ENCODE data around the gene GAB4. TPM values are rescaled to one million over a fixed set of nuclear protein-coding genes. Genes with fewer than 3 reads are reported as not detected.
"Not testable (repeated sequence)": the region's sequence is repeated elsewhere in the genome, so short reads cannot be mapped to it uniquely, and the experiment has no call there.

Gene GAB4
- total RNA-seq, 1 experiment from 2014 or later = not detected

DNA sequence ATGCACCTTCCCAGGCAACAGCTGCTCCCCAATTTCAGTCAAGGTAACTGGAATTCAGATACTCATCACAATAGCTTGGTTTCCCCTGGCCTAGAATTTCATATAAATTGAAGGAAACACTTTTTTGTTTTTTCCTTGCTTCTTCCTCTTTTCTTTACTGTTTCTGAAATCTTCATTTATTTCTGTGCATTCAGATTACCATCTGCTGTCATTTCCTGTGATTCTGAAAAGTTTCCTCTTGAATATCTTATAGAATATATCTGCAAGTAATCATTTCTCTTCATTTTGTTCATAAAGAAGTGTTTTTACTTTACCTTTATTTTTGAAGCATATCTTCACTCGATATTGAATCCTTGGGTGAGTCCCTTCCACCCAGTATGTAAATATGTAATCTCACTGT is 85.3 kb downstream of the GAB4 start:
- intact Hi-C loops (cut with micrococcal nuclease; ENCODE audit: unreplicated experiment) = no loop called here
- TF ChIP-seq, protein P1, sequence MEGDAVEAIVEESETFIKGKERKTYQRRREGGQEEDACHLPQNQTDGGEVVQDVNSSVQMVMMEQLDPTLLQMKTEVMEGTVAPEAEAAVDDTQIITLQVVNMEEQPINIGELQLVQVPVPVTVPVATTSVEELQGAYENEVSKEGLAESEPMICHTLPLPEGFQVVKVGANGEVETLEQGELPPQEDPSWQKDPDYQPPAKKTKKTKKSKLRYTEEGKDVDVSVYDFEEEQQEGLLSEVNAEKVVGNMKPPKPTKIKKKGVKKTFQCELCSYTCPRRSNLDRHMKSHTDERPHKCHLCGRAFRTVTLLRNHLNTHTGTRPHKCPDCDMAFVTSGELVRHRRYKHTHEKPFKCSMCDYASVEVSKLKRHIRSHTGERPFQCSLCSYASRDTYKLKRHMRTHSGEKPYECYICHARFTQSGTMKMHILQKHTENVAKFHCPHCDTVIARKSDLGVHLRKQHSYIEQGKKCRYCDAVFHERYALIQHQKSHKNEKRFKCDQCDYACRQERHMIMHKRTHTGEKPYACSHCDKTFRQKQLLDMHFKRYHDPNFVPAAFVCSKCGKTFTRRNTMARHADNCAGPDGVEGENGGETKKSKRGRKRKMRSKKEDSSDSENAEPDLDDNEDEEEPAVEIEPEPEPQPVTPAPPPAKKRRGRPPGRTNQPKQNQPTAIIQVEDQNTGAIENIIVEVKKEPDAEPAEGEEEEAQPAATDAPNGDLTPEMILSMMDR (IDR thresholded peaks at IDR 0.05; ENCODE audit: unreplicated experiment) = no peak
- CTCF ChIA-PET = no interaction called here
- H3K27ac Mint-ChIP-seq (ENCODE audit: unreplicated experiment) = no peak overlapping the region
- H3K4me1 Mint-ChIP-seq (ENCODE audit: low read depth, unreplicated experiment) = no peaks in the 10 kb centered on the region
- peaks cover 3% of the 10 kb centered on the region for H3K27me3 Mint-ChIP-seq (ENCODE audit: unreplicated experiment)
- no TSS peak for BruUV-seq (replicated peaks)
- H3K4me3 Mint-ChIP-seq (ENCODE audit: low read depth, unreplicated experiment) = no peak overlapping the region
- DNase-seq = no peak
- H3K36me3 Mint-ChIP-seq (ENCODE audit: insufficient read depth, unreplicated experiment) = no peaks in the 10 kb centered on the region
- H3K9me3 Mint-ChIP-seq (ENCODE audit: low read depth, unreplicated experiment) = no peaks in the 10 kb centered on the region

DNA sequence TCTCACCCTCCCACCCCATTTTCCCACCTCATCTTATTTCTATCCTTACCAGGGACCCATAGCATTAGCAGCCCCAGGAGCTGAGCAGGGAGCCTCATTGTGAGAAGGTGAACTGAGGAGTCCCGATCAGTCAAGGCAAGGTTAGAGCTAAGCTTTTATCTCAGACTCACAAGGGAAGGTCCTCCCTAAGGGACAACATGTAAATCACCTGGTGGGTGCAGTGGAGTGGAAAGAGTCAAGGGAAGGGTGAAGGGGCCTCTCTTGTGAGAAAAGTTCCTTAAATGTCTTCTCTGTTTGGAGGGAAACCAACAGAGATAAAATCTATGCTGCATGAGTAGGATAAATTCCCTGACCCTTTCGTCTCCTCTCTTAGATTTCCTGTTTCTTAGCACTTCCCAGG is 85.9 kb downstream of the GAB4 start:
- no peaks in the 10 kb centered on the region for H3K4me1 Mint-ChIP-seq (ENCODE audit: low read depth, unreplicated experiment)
- no peaks in the 10 kb centered on the region for H3K27me3 Mint-ChIP-seq (ENCODE audit: unreplicated experiment)
- H3K9me3 Mint-ChIP-seq (ENCODE audit: low read depth, unreplicated experiment) = no peaks in the 10 kb centered on the region
- intact Hi-C loops (cut with micrococcal nuclease; ENCODE audit: unreplicated experiment) = no loop called here
- CTCF ChIA-PET = no interaction called here
- no peak overlapping the region for H3K27ac Mint-ChIP-seq (ENCODE audit: unreplicated experiment)
- no peaks in the 10 kb centered on the region for H3K36me3 Mint-ChIP-seq (ENCODE audit: insufficient read depth, unreplicated experiment)
- BruUV-seq (replicated peaks) = no TSS peak
- DNase-seq = no peak
- no peak overlapping the region for H3K4me3 Mint-ChIP-seq (ENCODE audit: low read depth, unreplicated experiment)
- TF ChIP-seq, protein P1 (IDR thresholded peaks at IDR 0.05; ENCODE audit: unreplicated experiment) = no peak

DNA sequence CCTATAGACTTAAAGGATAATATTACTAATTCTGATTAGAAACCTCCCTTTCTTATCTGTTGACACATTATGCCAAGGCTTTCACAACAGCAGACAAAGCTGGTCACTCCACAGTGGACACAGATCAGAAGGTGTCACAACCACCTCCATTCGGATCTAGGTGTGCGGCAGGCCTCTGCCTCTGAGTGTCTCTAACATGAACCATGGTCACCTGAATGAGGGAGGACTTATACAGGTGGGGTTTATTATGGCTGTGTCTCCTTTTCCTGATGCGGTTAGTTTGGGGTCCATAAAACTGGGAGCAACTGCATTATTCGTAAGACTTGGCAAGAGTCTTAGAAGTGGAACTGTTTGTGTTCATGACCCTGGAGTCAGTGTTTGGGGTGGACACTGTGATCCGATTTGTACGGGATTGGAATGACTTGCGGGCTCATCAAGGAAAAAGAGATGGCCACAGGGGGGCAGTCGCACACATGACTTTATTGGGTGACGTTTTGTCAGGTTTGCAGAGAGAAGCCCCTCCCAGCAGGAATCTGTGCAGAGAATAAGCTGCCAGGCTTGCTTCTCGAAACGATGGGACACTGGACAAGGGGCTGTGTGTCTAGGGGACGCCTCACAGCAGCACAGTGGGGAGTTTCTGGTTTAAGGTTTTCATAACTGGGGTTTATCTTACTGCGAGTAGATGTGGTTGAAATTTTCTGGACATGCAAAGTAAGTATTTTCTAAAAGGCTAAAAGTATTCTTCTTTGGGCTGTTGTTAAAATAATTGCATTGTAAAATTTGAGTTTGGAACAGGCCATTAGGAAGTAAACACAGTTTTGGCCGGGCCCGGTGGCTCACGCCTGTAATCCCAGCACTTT is 90.6 kb downstream of the GAB4 start:
- H3K36me3 Mint-ChIP-seq (ENCODE audit: insufficient read depth, unreplicated experiment) = no peaks in the 10 kb centered on the region
- TF ChIP-seq, protein P1 (IDR thresholded peaks at IDR 0.05; ENCODE audit: unreplicated experiment) = peak; percentile 57
- no peak overlapping the region for H3K27ac Mint-ChIP-seq (ENCODE audit: unreplicated experiment)
- DNase-seq = peak; percentile 68
- CTCF ChIA-PET = interaction anchor here (1.6 to 1.7 kb wide), 2 partner anchors 141 to 584 kb away, joined by 8 to 10 read pairs; no protein-coding TSS in a partner anchor
- no TSS peak for BruUV-seq (replicated peaks)
- intact Hi-C loops (cut with micrococcal nuclease; ENCODE audit: unreplicated experiment) = loop anchor here (1.0 to 5.0 kb wide), 2 partner anchors 141 to 585 kb away; no protein-coding TSS in a partner anchor
- H3K9me3 Mint-ChIP-seq (ENCODE audit: low read depth, unreplicated experiment) = no peaks in the 10 kb centered on the region
- no peak overlapping the region for H3K4me3 Mint-ChIP-seq (ENCODE audit: low read depth, unreplicated experiment)
- H3K27me3 Mint-ChIP-seq (ENCODE audit: unreplicated experiment) = no peaks in the 10 kb centered on the region
- no peaks in the 10 kb centered on the region for H3K4me1 Mint-ChIP-seq (ENCODE audit: low read depth, unreplicated experiment)

DNA sequence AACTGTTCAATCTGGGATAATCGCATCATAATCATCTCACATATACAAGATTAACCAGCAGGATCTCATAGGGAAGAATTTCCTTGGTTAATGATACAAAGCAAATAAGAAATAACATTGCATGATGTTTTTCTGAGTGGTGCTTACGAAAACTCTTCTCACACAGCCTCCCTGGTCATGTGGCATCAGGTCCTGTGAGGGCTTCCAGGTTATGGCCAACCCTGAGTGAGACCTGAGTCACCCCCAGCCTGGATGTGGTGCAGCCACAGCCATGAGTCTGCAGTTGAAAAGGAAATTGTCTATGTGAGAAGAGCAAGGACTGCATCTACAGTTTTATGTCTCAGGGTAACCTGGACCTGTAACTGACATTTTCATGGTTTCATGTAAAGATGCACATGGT is 92.3 kb downstream of the GAB4 start:
- intact Hi-C loops (cut with micrococcal nuclease; ENCODE audit: unreplicated experiment) = loop anchor here (5.0 kb wide), 1 partner anchor 587 kb away; no protein-coding TSS in a partner anchor
- H3K27ac Mint-ChIP-seq (ENCODE audit: unreplicated experiment) = no peak overlapping the region
- CTCF ChIA-PET = no interaction called here
- TF ChIP-seq, protein P1 (IDR thresholded peaks at IDR 0.05; ENCODE audit: unreplicated experiment) = no peak
- H3K4me3 Mint-ChIP-seq (ENCODE audit: low read depth, unreplicated experiment) = no peak overlapping the region
- H3K27me3 Mint-ChIP-seq (ENCODE audit: unreplicated experiment) = no peaks in the 10 kb centered on the region
- DNase-seq = no peak
- H3K4me1 Mint-ChIP-seq (ENCODE audit: low read depth, unreplicated experiment) = no peaks in the 10 kb centered on the region
- no TSS peak for BruUV-seq (replicated peaks)
- H3K9me3 Mint-ChIP-seq (ENCODE audit: low read depth, unreplicated experiment) = no peaks in the 10 kb centered on the region
- no peaks in the 10 kb centered on the region for H3K36me3 Mint-ChIP-seq (ENCODE audit: insufficient read depth, unreplicated experiment)

DNA sequence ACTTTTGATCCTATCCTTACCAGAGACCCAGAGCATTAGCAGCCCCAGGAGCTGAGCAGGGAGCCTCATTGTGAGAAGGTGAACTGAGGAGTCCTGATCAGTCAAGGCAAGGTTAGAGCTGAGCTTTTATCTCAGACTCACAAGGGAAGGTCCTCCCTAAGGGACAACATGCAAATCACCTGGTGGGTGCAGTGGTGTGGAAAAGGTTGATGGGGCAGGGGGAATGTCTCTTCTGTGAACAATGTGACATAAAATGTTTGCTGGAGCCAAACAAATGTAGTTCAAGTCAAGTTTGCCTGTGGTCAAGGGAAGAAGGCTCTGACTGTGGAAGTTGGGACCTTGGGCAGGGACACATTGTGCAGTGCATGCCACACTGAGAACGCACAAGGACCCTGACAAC is 93.1 kb downstream of the GAB4 start:
- H3K36me3 Mint-ChIP-seq (ENCODE audit: insufficient read depth, unreplicated experiment); H3K4me3 Mint-ChIP-seq (ENCODE audit: low read depth, unreplicated experiment); CTCF ChIA-PET; H3K9me3 Mint-ChIP-seq (ENCODE audit: low read depth, unreplicated experiment); DNase-seq; BruUV-seq (replicated peaks); H3K27ac Mint-ChIP-seq (ENCODE audit: unreplicated experiment); H3K4me1 Mint-ChIP-seq (ENCODE audit: low read depth, unreplicated experiment); H3K27me3 Mint-ChIP-seq (ENCODE audit: unreplicated experiment): not testable (repeated sequence)
- intact Hi-C loops (cut with micrococcal nuclease; ENCODE audit: unreplicated experiment) = loop anchor here (5.0 kb wide), 1 partner anchor 587 kb away; no protein-coding TSS in a partner anchor

Measured in Calu3 (cell line).